A549 (cell line): ENCODE results near the gene FSTL3. TPM values are rescaled to one million over a fixed set of nuclear protein-coding genes. Genes with fewer than 3 reads are reported as not detected.

Experiments used
- ATAC-seq, 2 experiments: fragments of 200-7000 bp in 1 of 2; fragments of >200 bp in 1 of 2; cut with Nextera tagmentation in 1 of 2; cut with Tn5 transposase in 1 of 2; 3 replicates each; pipeline versions ENCODE4 v1.8.0 to v1.9.1; 2018 to 2020; ENCODE audit warnings: mild to moderate bottlenecking in 1 of 2, moderate library complexity in 1 of 2
- CTCF ChIA-PET: fragments of 300-600 bp; sonication (Branson Sonifier 250); formaldehyde crosslinking; extraction: SDS; loops from one replicate; lab custom pipeline; 2021; ENCODE audit warnings: antibody characterized with exemption, inconsistent platforms; lab: Yijun Ruan, JAX
- POLR2A ChIA-PET: fragments of 350-600 bp; formaldehyde crosslinking; extraction: SDS; loops from one replicate; lab custom pipeline; 2021; ENCODE audit warnings: antibody characterized with exemption, inconsistent platforms; lab: Yijun Ruan, JAX
- DNase-seq, 2 experiments: peaks; one replicate each; pipeline versions ENCODE4 v3.0.0 to v3.0.0-alpha.2; 2011 to 2016; ENCODE audit warnings: low read depth in 1 of 2, low spot score in 1 of 2
- FAIRE-seq: peaks from 2 replicates; lab custom pipeline; 2011; peaks lifted over from hg19 to GRCh38; lab: Jason Lieb, UNC
- H3K27ac ChIP-seq, 2 experiments: fragments of >200 bp; sonication (Bioruptor Twin); formaldehyde crosslinking; 3 replicates each; pipeline ENCODE4 v1.5.1; 2016 to 2017
- H3K4me1 ChIP-seq: fragments of >200 bp; sonication (Bioruptor Twin); formaldehyde crosslinking; 3 replicates; pipeline ENCODE4 v1.6.1; 2016
- H3K4me2 ChIP-seq: fragments of >200 bp; sonication (Bioruptor Twin); formaldehyde crosslinking; 3 replicates; pipeline ENCODE4 v1.6.1; 2016
- H3K4me3 ChIP-seq: fragments of >200 bp; sonication (Bioruptor Twin); formaldehyde crosslinking; 3 replicates; pipeline ENCODE4 v1.5.1; 2016
- H3K9me3 ChIP-seq: fragments of >200 bp; sonication (Bioruptor Twin); formaldehyde crosslinking; 3 replicates; pipeline ENCODE4 v1.6.1; 2016
- BCL3 ChIP-seq: fragments of >200 bp; sonication (Bioruptor Twin); formaldehyde crosslinking; IDR thresholded peaks from 3 replicates; pipeline ENCODE4 v1.6.1; 2016
- CBX2 ChIP-seq: fragments of 200-600 bp; sonication (generic); IDR thresholded peaks from 2 replicates; pipeline ENCODE4 v1.6.1; 2016; ENCODE audit warnings: low read depth, mild to moderate bottlenecking, borderline replicate concordance
- CEBPB ChIP-seq, 2 experiments: fragments of >200 bp in 1 of 2; sonication (Bioruptor Twin) in 1 of 2; formaldehyde crosslinking in 1 of 2; IDR thresholded peaks; 2 replicates each; pipeline ENCODE4 v1.6.1; 2012 to 2016
- CHD2 ChIP-seq: fragments of 150-350 bp; IDR thresholded peaks from 2 replicates; pipeline ENCODE4 v1.6.1; 2014; ENCODE audit warnings: low read length; ENCODE audit not compliant: partially characterized antibody
- CHD4 ChIP-seq: fragments of 200-600 bp; sonication (generic); IDR thresholded peaks from 2 replicates; pipeline ENCODE4 v1.6.1; 2016; ENCODE audit warnings: antibody characterized with exemption, mild to moderate bottlenecking, borderline replicate concordance
- EHF ChIP-seq: fragments of 250-450 bp; sonication (Bioruptor Pico); IDR thresholded peaks from 2 replicates; pipeline ENCODE4 v1.5.0; 2020; ENCODE audit warnings: mild to moderate bottlenecking
- FOSB ChIP-seq: fragments of 250-450 bp; sonication (Bioruptor Pico); IDR thresholded peaks from 2 replicates; pipeline ENCODE4 v1.5.0; 2020; ENCODE audit warnings: mild to moderate bottlenecking, moderate library complexity
- FOSL2 ChIP-seq, 2 experiments: fragments of 450-650 bp in 1 of 2; fragments of >200 bp in 1 of 2; sonication (Bioruptor Twin) in 1 of 2; formaldehyde crosslinking; IDR thresholded peaks; 2 replicates each; pipeline versions ENCODE4 v1.5.0 to v1.6.1; 2016 to 2020; ENCODE audit warnings: mild to moderate bottlenecking in 1 of 2, moderate library complexity in 1 of 2
- FOXS1 ChIP-seq: fragments of 250-450 bp; sonication (Bioruptor Pico); IDR thresholded peaks from 2 replicates; pipeline ENCODE4 v1.5.0; 2020; ENCODE audit warnings: mild to moderate bottlenecking, moderate library complexity
- HDAC2 ChIP-seq: fragments of 200-600 bp; sonication (generic); IDR thresholded peaks from 2 replicates; pipeline ENCODE4 v1.6.1; 2016
- HOXA7 ChIP-seq: fragments of 250-450 bp; sonication (Bioruptor Pico); IDR thresholded peaks from 2 replicates; pipeline ENCODE4 v1.5.0; 2020; ENCODE audit warnings: mild to moderate bottlenecking, moderate library complexity
- HOXB13 ChIP-seq: fragments of 250-450 bp; sonication (Bioruptor Pico); IDR thresholded peaks from 2 replicates; pipeline ENCODE4 v1.5.0; 2020; ENCODE audit warnings: low read depth, mild to moderate bottlenecking, moderate library complexity
- HOXB5 ChIP-seq: fragments of 250-450 bp; sonication (Bioruptor Pico); IDR thresholded peaks from 2 replicates; pipeline ENCODE4 v1.5.0; 2020; ENCODE audit warnings: mild to moderate bottlenecking, moderate library complexity
- JUN ChIP-seq, 2 experiments: fragments of >200 bp; sonication (Bioruptor Twin); formaldehyde crosslinking; IDR thresholded peaks; 2 replicates in 1 of 2; 3 replicates in 1 of 2; pipeline ENCODE4 v1.6.1; 2016 to 2017
- JUNB ChIP-seq: fragments of >200 bp; sonication (Bioruptor Twin); formaldehyde crosslinking; IDR thresholded peaks from 2 replicates; pipeline ENCODE4 v1.6.1; 2016
- KDM1A ChIP-seq: fragments of 200-600 bp; sonication (generic); IDR thresholded peaks from 2 replicates; pipeline ENCODE4 v1.6.1; 2016; ENCODE audit warnings: low read depth, mild to moderate bottlenecking
- KDM5A ChIP-seq: fragments of 200-600 bp; sonication (generic); IDR thresholded peaks from 2 replicates; pipeline ENCODE4 v1.6.1; 2016; ENCODE audit warnings: antibody characterized with exemption, mild to moderate bottlenecking
- NPAS2 ChIP-seq: fragments of 250-450 bp; sonication (Bioruptor Pico); IDR thresholded peaks from 2 replicates; pipeline ENCODE4 v1.8.0; 2022; ENCODE audit warnings: mild to moderate bottlenecking, moderate library complexity, borderline replicate concordance
- PHF8 ChIP-seq: fragments of 200-600 bp; sonication (generic); IDR thresholded peaks from 2 replicates; pipeline ENCODE4 v1.6.1; 2016; ENCODE audit warnings: low read depth, mild to moderate bottlenecking, antibody characterized with exemption, moderate library complexity, borderline replicate concordance
- POLR2A ChIP-seq: IDR thresholded peaks from 2 replicates; pipeline ENCODE4 v1.6.1; 2012; ENCODE audit warnings: mild to moderate bottlenecking, low read length
- POLR2AphosphoS2 ChIP-seq: conservative IDR thresholded peaks from 2 replicates; pipeline ENCODE4 v1.6.1; 2012; ENCODE audit warnings: low read length, improper control_type of control experiment, inconsistent platforms
- RAD21 ChIP-seq, 2 experiments: fragments of >200 bp in 1 of 2; sonication (Bioruptor Twin) in 1 of 2; formaldehyde crosslinking in 1 of 2; IDR thresholded peaks in 1 of 2; conservative IDR thresholded peaks in 1 of 2; 2 replicates in 1 of 2; 3 replicates in 1 of 2; pipeline ENCODE4 v1.6.1; 2012 to 2018; ENCODE audit warnings: inconsistent platforms in 1 of 2
- RARB ChIP-seq: fragments of 250-450 bp; sonication (Bioruptor Pico); IDR thresholded peaks from 2 replicates; pipeline ENCODE4 v1.8.0; 2021; ENCODE audit warnings: mild to moderate bottlenecking, moderate library complexity
- RCOR1 ChIP-seq: fragments of 150-350 bp; IDR thresholded peaks from 2 replicates; pipeline ENCODE4 v1.6.1; 2014; ENCODE audit warnings: antibody characterized with exemption, low read length, low read depth
- RFX5 ChIP-seq: fragments of 450-650 bp; IDR thresholded peaks from 2 replicates; pipeline ENCODE4 v1.7.1; 2014; ENCODE audit warnings: antibody characterized with exemption, mild to moderate bottlenecking, moderate library complexity
- RNF2 ChIP-seq: fragments of 200-600 bp; sonication (generic); IDR thresholded peaks from 2 replicates; pipeline ENCODE4 v1.6.1; 2016; ENCODE audit warnings: low read depth, mild to moderate bottlenecking, antibody characterized with exemption, moderate library complexity, borderline replicate concordance
- SMC3 ChIP-seq: fragments of >200 bp; sonication (Bioruptor Twin); formaldehyde crosslinking; IDR thresholded peaks from 3 replicates; pipeline ENCODE4 v1.6.1; 2018; ENCODE audit warnings: inconsistent platforms
- SREBF2 ChIP-seq: fragments of 450-650 bp; IDR thresholded peaks from 2 replicates; pipeline ENCODE4 v1.6.1; 2014; ENCODE audit warnings: mild to moderate bottlenecking, moderate library complexity
- TP53 ChIP-seq: fragments of 250-450 bp; sonication (Bioruptor Pico); IDR thresholded peaks from 2 replicates; pipeline ENCODE4 v1.5.0; 2021; ENCODE audit warnings: mild to moderate bottlenecking, moderate library complexity
- ZC3H11A ChIP-seq: fragments of 450-650 bp; IDR thresholded peaks from 2 replicates; pipeline ENCODE4 v1.6.1; 2014; ENCODE audit warnings: antibody characterized with exemption, mild to moderate bottlenecking
- ZFP36 ChIP-seq: fragments of 450-650 bp; IDR thresholded peaks from 2 replicates; pipeline ENCODE4 v1.6.1; 2014; ENCODE audit warnings: borderline replicate concordance; ENCODE audit not compliant: partially characterized antibody
- ZNF302 ChIP-seq: fragments of 250-450 bp; sonication (Bioruptor Pico); IDR thresholded peaks from 2 replicates; pipeline ENCODE4 v1.9.0; 2021; ENCODE audit warnings: inconsistent platforms, mild to moderate bottlenecking, moderate library complexity
- ZSCAN20 ChIP-seq: fragments of 250-450 bp; sonication (Bioruptor Pico); IDR thresholded peaks from 2 replicates; pipeline ENCODE4 v1.8.0; 2022; ENCODE audit warnings: mild to moderate bottlenecking, moderate library complexity
- WGBS: methylation state at CpG from one replicate; pipeline ENCODE4 v1.1.6; 2017; ENCODE audit errors: missing lambda C conversion rate; 5-methylcytosine and 5-hydroxymethylcytosine counted together
- polyA plus RNA-seq, 4 experiments: library from polyadenylated mRNA; depleted of rRNA in 3 of 4; stranded (reverse); fragments of >200 nt; fragmentation: RNase III in 1 of 4; extraction: RNeasy Plus Mini Kit Qiagen cat#74134 plus additional on column Dnase treatment in 1 of 4; gene quantifications; 2 replicates in 3 of 4; 3 replicates in 1 of 4; pipeline ENCODE4 v1.2.3, GENCODE V29; 2011 to 2017
- TF ChIP-seq, protein P1 (sequence below): fragments of >200 bp; sonication (Bioruptor Twin); formaldehyde crosslinking; IDR thresholded peaks from 2 replicates; pipeline ENCODE4 v1.6.1; 2016
- TF ChIP-seq, protein P2 (sequence below): fragments of 250-450 bp; sonication (Bioruptor Pico); IDR thresholded peaks from 2 replicates; pipeline ENCODE4 v1.5.0; 2020; ENCODE audit warnings: low read depth, mild to moderate bottlenecking, moderate library complexity
- TF ChIP-seq, protein P3 (sequence below): fragments of 250-450 bp; sonication (Bioruptor Pico); IDR thresholded peaks from 2 replicates; pipeline ENCODE4 v1.5.0; 2021; ENCODE audit warnings: mild to moderate bottlenecking, moderate library complexity, borderline replicate concordance
- TF ChIP-seq, protein P4 (sequence below): fragments of 150-350 bp; IDR thresholded peaks from 2 replicates; pipeline ENCODE4 v1.6.1; 2014; ENCODE audit warnings: low read depth, mild to moderate bottlenecking, low read length

FSTL3 gene
- polyA plus RNA-seq, 2 of the 4 experiments (the other 2 are of a cell fraction) = 58.1 to 131 TPM

GRCh38 chr19:677201-677600 lies 1.0 kb downstream of the FSTL3 start:
- H3K4me3 ChIP-seq = peak overlapping the region; percentile 64
- H3K4me1 ChIP-seq = peaks cover 26% of the 10 kb centered on the region
- no peak for FAIRE-seq
- peak overlapping the region; percentile 77 for H3K4me2 ChIP-seq
- no peaks in the 10 kb centered on the region for H3K9me3 ChIP-seq
- ChIA-PET CTCF (interaction anchor here (0.9 to 1.3 kb wide), 5 partner anchors 52 to 93 kb away, joined by 3 to 5 read pairs (median 3); no protein-coding TSS in a partner anchor), POLR2A (interaction anchor here (1.2 to 2.8 kb wide), 4 partner anchors 14 to 106 kb away, joined by 5 to 26 read pairs (median 9); partner anchors contain the start of gene RNF126)
- ATAC-seq = peak; percentile 32 to 65
- no CpG with 5 or more reads among the region's 15 CpGs for WGBS
- peak; percentile 61 to 86 for DNase-seq
- H3K27ac ChIP-seq = peak overlapping the region; percentile 99
- no peak for TF ChIP-seq FOXS1 (CRISPR knock-in tag)
- TF ChIP-seq, protein P1, sequence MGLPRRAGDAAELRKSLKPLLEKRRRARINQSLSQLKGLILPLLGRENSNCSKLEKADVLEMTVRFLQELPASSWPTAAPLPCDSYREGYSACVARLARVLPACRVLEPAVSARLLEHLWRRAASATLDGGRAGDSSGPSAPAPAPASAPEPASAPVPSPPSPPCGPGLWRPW = no peak
- TF ChIP-seq HDAC2 = no peak
- TF ChIP-seq JUNB = peak; percentile 20; the same call in 1 of the 2 replicates
- TF ChIP-seq CBX2 = no peak
- TF ChIP-seq ZSCAN20 (CRISPR knock-in tag) = no peak
- peak; percentile 56 for TF ChIP-seq ZFP36
- TF ChIP-seq RNF2 = no peak
- peak; percentile 6 to 34; a peak in 3 of 5 replicates for TF ChIP-seq JUN (IDR thresholded peaks at IDR 0.05)
- no peak for TF ChIP-seq NPAS2 (CRISPR knock-in tag)
- TF ChIP-seq RCOR1 = no peak
- TF ChIP-seq HOXA7 (CRISPR knock-in tag) = no peak
- TF ChIP-seq RARB (CRISPR knock-in tag) = no peak
- TF ChIP-seq CHD4 = no peak
- no peak for TF ChIP-seq ZNF302 (CRISPR knock-in tag)
- TF ChIP-seq BCL3 = no peak
- no peak for TF ChIP-seq EHF (CRISPR knock-in tag)
- TF ChIP-seq, protein P2, sequence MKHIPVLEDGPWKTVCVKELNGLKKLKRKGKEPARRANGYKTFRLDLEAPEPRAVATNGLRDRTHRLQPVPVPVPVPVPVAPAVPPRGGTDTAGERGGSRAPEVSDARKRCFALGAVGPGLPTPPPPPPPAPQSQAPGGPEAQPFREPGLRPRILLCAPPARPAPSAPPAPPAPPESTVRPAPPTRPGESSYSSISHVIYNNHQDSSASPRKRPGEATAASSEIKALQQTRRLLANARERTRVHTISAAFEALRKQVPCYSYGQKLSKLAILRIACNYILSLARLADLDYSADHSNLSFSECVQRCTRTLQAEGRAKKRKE = no peak
- TF ChIP-seq RFX5 = no peak
- no peak for TF ChIP-seq KDM5A
- TF ChIP-seq SREBF2 = no peak
- TF ChIP-seq POLR2AphosphoS2 = no peak
- TF ChIP-seq TP53 = no peak
- TF ChIP-seq ZC3H11A = no peak
- TF ChIP-seq, protein P3, sequence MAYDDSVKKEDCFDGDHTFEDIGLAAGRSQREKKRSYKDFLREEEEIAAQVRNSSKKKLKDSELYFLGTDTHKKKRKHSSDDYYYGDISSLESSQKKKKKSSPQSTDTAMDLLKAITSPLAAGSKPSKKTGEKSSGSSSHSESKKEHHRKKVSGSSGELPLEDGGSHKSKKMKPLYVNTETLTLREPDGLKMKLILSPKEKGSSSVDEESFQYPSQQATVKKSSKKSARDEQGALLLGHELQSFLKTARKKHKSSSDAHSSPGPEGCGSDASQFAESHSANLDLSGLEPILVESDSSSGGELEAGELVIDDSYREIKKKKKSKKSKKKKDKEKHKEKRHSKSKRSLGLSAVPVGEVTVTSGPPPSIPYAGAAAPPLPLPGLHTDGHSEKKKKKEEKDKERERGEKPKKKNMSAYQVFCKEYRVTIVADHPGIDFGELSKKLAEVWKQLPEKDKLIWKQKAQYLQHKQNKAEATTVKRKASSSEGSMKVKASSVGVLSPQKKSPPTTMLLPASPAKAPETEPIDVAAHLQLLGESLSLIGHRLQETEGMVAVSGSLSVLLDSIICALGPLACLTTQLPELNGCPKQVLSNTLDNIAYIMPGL = no peak
- no peak for TF ChIP-seq CHD2
- no peak for TF ChIP-seq HOXB5 (CRISPR knock-in tag)
- TF ChIP-seq SMC3 = no peak
- no peak for TF ChIP-seq RAD21 (conservative IDR thresholded peaks at IDR 0.05 in 1 of 2, IDR thresholded peaks at IDR 0.05 in 1 of 2)
- no peak for TF ChIP-seq HOXB13 (CRISPR knock-in tag)
- TF ChIP-seq FOSL2 (IDR thresholded peaks at IDR 0.05) = peak; percentile 30; the same call in 1 of the 2 replicates
- peak; percentile 77 for TF ChIP-seq FOSL2 (CRISPR knock-in tag; IDR thresholded peaks at IDR 0.05)
- no peak for TF ChIP-seq KDM1A
- no peak for TF ChIP-seq CEBPB (IDR thresholded peaks at IDR 0.05)
- TF ChIP-seq PHF8 = no peak
- TF ChIP-seq POLR2A = no peak; the same call in 1 of the 2 replicates
- TF ChIP-seq, protein P4, sequence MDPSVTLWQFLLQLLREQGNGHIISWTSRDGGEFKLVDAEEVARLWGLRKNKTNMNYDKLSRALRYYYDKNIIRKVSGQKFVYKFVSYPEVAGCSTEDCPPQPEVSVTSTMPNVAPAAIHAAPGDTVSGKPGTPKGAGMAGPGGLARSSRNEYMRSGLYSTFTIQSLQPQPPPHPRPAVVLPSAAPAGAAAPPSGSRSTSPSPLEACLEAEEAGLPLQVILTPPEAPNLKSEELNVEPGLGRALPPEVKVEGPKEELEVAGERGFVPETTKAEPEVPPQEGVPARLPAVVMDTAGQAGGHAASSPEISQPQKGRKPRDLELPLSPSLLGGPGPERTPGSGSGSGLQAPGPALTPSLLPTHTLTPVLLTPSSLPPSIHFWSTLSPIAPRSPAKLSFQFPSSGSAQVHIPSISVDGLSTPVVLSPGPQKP = no peak
- no peak for TF ChIP-seq FOSB (CRISPR knock-in tag)
